OCI-LY3 (cell line): Measurements from ENCODE around the gene FRMD8.
A peak's percentile ranks its signal among the peaks of the same experiment; 100 is the strongest.

ENCODE experiments used
- H2AFZ ChIP-seq: fragments of 200-600, 300-600 bp; shearing (Covaris generic); 2 replicates; pipeline ENCODE4 v1.6.0; 2014; ENCODE audit warnings: antibody characterized with exemption, low read depth, low read length
- H3K27ac ChIP-seq: fragments of 200-600, 300-600 bp; sonication (generic); 2 replicates; pipeline ENCODE4 v1.5.1; 2014; ENCODE audit warnings: mild to moderate bottlenecking, low read length, moderate library complexity, mixed read lengths
- H3K27me3 ChIP-seq: fragments of 200-600, 300-600 bp; sonication (generic); 2 replicates; pipeline ENCODE4 v1.6.1; 2014; ENCODE audit warnings: low read depth, low read length, mixed read lengths
- H3K36me3 ChIP-seq: fragments of 200-600, 300-600 bp; sonication (generic); replicated peaks from 2 replicates; pipeline ENCODE3; 2014; ENCODE audit warnings: low read depth, low read length, mixed read lengths
- H3K4me1 ChIP-seq: fragments of 300-600, 200-600 bp; sonication (generic); 2 replicates; pipeline ENCODE4 v1.6.1; 2014; ENCODE audit warnings: low read length, mixed read lengths
- H3K4me2 ChIP-seq: fragments of 200-600, 300-600 bp; sonication (generic); 2 replicates; pipeline ENCODE4 v1.6.1; 2014; ENCODE audit warnings: low read length, mixed read lengths
- H3K4me3 ChIP-seq: fragments of 300-600, 200-600 bp; sonication (generic); 2 replicates; pipeline ENCODE4 v1.5.1; 2014; ENCODE audit warnings: antibody characterized with exemption, mild to moderate bottlenecking, low read length, moderate library complexity
- H3K79me2 ChIP-seq: fragments of 300-600, 200-600 bp; shearing (Covaris generic); 2 replicates; pipeline ENCODE4 v1.6.1; 2014; ENCODE audit warnings: mild to moderate bottlenecking, low read length, mixed read lengths
- H3K9ac ChIP-seq: fragments of 300-600, 200-600 bp; shearing (Covaris generic); 2 replicates; pipeline ENCODE4 v1.6.0; 2014; ENCODE audit warnings: mild to moderate bottlenecking, low read length, moderate library complexity
- H3K9me3 ChIP-seq: fragments of 200-600, 300-600 bp; shearing (Covaris generic); 2 replicates; pipeline ENCODE4 v1.6.1; 2014; ENCODE audit warnings: low read length, mixed read lengths; ENCODE audit not compliant: insufficient read depth
- H4K20me1 ChIP-seq: fragments of 200-600, 300-600 bp; sonication (generic); 2 replicates; pipeline ENCODE4 v1.6.1; 2016; ENCODE audit warnings: low read length, mixed read lengths; ENCODE audit not compliant: insufficient read depth
- EZH2phosphoT487 ChIP-seq: fragments of 200-600 bp; shearing (Covaris generic); IDR thresholded peaks from 2 replicates; pipeline ENCODE4 v1.6.1; 2018; ENCODE audit warnings: antibody characterized with exemption, mixed run types, low read depth
- TF ChIP-seq, protein P1 (sequence below): fragments of 200-600, 300-600 bp; sonication (generic); IDR thresholded peaks from 2 replicates; pipeline ENCODE4 v1.5.1; 2014; ENCODE audit warnings: antibody characterized with exemption, low read length, low read depth

Gene FRMD8

GRCh38 chr11:65431451-65432099 lies 45.1 kb downstream of the FRMD8 start:
- no peak overlapping the region for H2AFZ ChIP-seq
- H3K9ac ChIP-seq = no peak overlapping the region
- H3K4me3 ChIP-seq = no peak overlapping the region
- peaks cover 54% of the 10 kb centered on the region for H3K4me1 ChIP-seq
- H3K27ac ChIP-seq = no peak overlapping the region
- peaks cover 77% of the 10 kb centered on the region for H3K36me3 ChIP-seq
- peaks cover 98% of the 10 kb centered on the region for H4K20me1 ChIP-seq
- H3K9me3 ChIP-seq = no peaks in the 10 kb centered on the region
- H3K79me2 ChIP-seq = peaks cover 87% of the 10 kb centered on the region
- no peak overlapping the region for H3K4me2 ChIP-seq
- no peaks in the 10 kb centered on the region for H3K27me3 ChIP-seq
- TF ChIP-seq, protein P1, sequence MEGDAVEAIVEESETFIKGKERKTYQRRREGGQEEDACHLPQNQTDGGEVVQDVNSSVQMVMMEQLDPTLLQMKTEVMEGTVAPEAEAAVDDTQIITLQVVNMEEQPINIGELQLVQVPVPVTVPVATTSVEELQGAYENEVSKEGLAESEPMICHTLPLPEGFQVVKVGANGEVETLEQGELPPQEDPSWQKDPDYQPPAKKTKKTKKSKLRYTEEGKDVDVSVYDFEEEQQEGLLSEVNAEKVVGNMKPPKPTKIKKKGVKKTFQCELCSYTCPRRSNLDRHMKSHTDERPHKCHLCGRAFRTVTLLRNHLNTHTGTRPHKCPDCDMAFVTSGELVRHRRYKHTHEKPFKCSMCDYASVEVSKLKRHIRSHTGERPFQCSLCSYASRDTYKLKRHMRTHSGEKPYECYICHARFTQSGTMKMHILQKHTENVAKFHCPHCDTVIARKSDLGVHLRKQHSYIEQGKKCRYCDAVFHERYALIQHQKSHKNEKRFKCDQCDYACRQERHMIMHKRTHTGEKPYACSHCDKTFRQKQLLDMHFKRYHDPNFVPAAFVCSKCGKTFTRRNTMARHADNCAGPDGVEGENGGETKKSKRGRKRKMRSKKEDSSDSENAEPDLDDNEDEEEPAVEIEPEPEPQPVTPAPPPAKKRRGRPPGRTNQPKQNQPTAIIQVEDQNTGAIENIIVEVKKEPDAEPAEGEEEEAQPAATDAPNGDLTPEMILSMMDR = no peak
- TF ChIP-seq EZH2phosphoT487 = no peak

DNA sequence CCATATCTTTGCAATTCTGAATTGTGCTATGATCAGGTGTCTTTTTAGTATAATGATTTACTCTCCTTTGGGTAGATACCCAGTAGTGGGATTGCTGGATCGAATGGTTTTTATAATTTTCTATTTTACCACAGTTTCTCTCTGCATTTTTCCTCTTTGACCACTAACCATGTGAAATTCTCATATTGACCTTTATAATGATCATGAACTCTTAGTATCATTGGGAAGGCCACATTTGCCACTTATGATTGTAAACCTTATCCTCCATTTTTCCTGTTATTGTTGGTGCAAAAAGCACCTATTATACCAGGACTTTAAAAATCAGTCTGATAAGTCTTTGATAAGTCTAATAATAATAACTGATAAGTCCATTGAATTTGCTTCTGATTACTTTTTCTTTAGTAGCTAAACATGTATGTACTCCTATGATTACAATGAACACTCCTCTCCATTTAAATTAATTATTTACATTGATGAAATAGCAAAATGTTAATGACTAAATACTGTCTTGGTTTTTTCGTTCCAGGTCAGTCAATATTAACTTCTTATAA lies 45.7 kb downstream of the FRMD8 start:
- Histone ChIP-seq H3K9ac (no peak overlapping the region), H3K4me1 (peaks cover 48% of the 10 kb centered on the region), H3K27ac (no peak overlapping the region), H3K27me3 (no peaks in the 10 kb centered on the region), H4K20me1 (peaks cover 97% of the 10 kb centered on the region), H3K9me3 (no peaks in the 10 kb centered on the region), H3K4me3 (no peak overlapping the region), H3K36me3 (peaks cover 75% of the 10 kb centered on the region), H2AFZ (no peak overlapping the region), H3K4me2 (no peak overlapping the region), H3K79me2 (peaks cover 82% of the 10 kb centered on the region)
- no peak for TF ChIP-seq EZH2phosphoT487
- TF ChIP-seq, protein P1 = no peak

DNA sequence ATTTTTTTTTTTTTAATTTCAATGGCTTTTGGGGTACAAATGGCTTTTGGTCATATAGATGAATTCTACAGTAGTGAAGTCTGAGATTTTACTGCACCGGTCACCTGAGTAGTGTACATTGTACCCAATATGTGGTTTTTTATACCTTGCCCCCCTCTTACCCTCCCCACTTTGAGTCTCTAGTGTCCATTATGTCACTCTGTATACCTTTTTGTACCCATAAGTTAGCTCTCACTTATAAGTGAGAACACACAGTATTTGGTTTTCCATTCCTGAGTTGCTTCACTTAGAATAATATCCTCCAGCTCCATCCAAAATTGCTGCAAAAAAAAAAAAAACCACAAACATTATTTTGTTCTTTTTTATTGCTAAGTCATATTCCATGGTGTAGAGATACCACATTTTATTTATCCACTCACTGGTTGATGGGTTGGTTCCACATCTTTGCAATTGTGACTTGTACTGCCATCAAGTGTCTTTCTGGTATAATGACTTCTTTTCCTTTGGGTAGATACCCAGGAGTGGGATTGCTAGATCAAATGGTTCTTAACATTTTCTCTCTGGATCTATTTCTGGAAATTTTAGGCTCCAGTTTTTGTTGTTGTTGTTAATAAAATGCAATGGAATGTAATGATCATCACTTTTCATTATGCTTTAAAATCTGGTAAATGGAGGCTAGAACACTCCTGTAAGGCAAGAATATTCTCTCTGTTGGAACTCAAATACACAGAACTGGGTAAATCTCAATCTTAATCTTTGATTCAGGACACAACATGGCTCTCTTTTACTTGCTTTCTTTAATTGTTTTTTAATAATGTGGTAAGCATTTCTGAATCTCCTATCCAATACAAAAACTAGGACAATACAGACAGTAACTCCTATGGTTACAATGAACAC lies 46.5 kb downstream of the FRMD8 start:
- Histone ChIP-seq H3K9ac (no peak overlapping the region), H3K9me3 (no peaks in the 10 kb centered on the region), H3K79me2 (peaks cover 74% of the 10 kb centered on the region), H3K27me3 (no peaks in the 10 kb centered on the region), H3K27ac (no peak overlapping the region), H4K20me1 (peaks cover 97% of the 10 kb centered on the region), H3K4me2 (no peak overlapping the region), H3K4me1 (peaks cover 40% of the 10 kb centered on the region), H3K36me3 (peaks cover 75% of the 10 kb centered on the region), H2AFZ (no peak overlapping the region), H3K4me3 (no peak overlapping the region)
- no peak for TF ChIP-seq EZH2phosphoT487
- TF ChIP-seq, protein P1 = peak; percentile 46

DNA sequence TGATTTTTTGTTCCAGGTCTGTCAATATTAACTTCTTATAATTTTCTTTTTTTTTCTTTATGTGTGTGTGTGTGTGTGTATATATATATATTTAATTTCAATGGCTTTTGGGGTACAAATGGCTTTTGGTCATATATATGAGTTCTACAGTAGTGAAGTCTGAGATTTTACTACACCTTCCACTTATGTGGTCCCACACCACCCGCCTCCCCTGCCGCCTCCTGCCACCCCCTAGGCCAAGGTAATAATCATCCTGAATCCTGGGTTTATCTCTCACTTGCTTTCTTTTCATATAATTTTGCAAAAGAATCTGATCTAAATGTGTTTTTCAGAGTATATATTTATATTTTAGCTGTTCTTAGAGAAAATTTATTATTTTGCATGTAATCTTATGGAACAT lies 47.2 kb downstream of the FRMD8 start:
- Histone ChIP-seq H3K4me2 (no peak overlapping the region), H3K27ac (no peak overlapping the region), H3K9me3 (no peaks in the 10 kb centered on the region), H3K27me3 (no peaks in the 10 kb centered on the region), H4K20me1 (peaks cover 96% of the 10 kb centered on the region), H3K79me2 (peaks cover 71% of the 10 kb centered on the region), H3K4me1 (peaks cover 34% of the 10 kb centered on the region), H3K36me3 (peaks cover 73% of the 10 kb centered on the region), H3K4me3 (no peak overlapping the region), H2AFZ (no peak overlapping the region), H3K9ac (no peak overlapping the region)
- no peak for TF ChIP-seq EZH2phosphoT487
- TF ChIP-seq, protein P1 = no peak
